K562 treated with DMSO at 1 percent for 48 hours (cell line): ENCODE results near the gene ZNF892. TPM values are rescaled to one million over a fixed set of nuclear protein-coding genes. Genes with fewer than 3 reads are reported as not detected.

Experiments
- total RNA-seq: library from RNA; unstranded; fragments of 300-600 nt; gene quantifications from 2 replicates; pipeline ENCODE4 v1.2.3, GENCODE V29; 2022; ENCODE audit warnings: low replicate concordance; ENCODE audit errors: extremely low read depth

The ZNF892 gene
- total RNA-seq = not detected in 2 replicates

DNA sequence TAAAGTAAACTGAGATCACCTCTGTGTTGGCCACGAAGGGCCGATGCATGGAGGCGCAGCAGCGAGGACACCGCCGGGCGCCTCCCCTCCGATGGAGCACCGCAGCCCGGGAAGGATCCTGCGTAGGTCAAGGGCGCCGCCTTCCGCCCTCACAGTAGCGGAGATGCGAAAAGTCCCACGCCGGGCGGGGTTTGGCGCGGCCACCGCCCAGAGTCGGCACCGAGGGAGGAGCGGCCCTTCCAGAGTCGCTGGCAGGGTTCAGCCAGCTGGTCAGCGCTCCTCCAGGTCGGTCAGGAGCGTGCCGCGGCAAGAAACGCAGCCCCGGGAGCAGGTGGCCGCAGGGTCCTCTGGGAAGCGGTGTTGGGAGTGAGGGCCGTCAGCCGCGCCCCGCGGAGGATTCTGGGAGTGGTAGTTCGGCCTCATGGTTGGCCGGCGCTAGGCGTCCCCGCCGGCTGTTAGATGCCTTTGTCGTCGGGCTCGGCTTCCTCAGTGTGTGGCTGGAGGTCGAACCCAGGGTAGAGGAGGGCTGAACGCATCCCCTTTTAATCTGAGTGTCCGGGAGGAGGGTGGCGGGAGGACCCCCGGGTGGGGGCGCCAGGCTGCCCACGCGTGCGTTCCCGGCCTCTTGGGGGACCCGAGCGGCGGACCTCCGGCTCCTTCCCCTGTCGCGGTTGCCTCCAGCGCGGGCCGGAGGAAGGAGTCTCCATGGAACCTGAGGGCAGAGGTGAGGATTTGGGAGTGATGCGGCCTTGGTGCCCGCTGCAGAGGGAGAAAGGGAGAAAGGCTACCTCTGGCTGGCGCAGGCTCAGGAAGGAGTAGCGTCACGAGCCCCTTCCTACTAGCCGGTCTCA is at the start of gene ZNF892:
Gene ZNF892 (plus strand): TSS at position 411 of the 851 bp plus-strand sequence. CDS start 295 bp downstream, at position 706.

DNA sequence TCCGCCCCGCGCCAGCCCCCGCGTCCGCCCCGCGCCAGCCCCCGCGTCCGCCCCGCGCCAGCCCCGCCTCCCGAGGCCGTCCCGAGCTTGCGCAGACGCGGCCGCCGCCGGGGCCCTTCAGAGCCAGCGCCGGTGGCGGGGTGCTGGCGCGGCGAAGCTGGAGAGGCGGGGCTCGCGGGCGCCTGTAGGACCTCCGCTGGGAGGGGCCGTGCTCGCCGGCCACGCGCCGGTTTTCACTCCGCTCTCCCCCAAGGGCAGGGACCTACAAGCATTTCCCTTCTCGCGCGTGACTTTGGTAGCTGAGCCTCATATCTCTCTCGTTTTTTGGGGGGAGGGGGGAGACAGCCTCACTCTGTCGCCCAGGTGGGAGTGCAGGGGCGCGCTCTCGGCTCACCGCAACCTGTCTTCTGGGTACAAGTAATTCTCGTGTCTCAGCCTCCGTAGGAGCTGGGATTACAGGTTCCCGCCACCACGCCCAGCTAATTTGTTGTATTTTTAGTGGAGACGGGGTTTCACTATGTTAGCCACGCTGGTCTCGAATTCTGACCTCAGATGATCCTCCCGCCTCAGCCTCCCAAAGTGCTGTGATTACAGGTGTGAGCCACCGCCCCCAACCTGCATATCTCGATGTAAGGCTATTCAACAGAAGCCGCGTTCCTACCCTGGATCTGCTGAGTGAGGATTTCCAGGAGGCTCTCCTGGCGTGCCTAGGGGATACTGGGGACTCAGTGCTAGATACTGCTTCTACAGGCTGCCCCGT is 47.5 kb upstream of the ZNF892 start, which contains the start of gene ZNF514:
Gene ZNF514 (minus strand): TSS at position 159 of the 760 bp plus-strand sequence. CDS start 6,595 bp downstream, outside the sequence.

GRCh38 chr2:95165371-95166064 is 41.8 kb upstream of the ZNF892 start, which contains the start of gene ZNF2:
Gene ZNF2, plus strand, starts transcription at chr2:95165809. Its CDS starts 10,418 bp downstream, at chr2:95176227.

Other genes with a start within 250 kb of the ZNF892 start
- gene MAL, start 181.8 kb upstream of the ZNF892 start, total RNA-seq = not detected in 2 replicates
- gene MRPS5, start 85.7 kb upstream of the ZNF892 start, total RNA-seq = not detected in 2 replicates
- gene ZNF514, start 47.7 kb upstream of the ZNF892 start, total RNA-seq = not detected in 2 replicates
- gene ZNF2, start 41.7 kb upstream of the ZNF892 start, total RNA-seq = not detected in 2 replicates
- not detected in 2 replicates for gene PROM2, start 66.9 kb downstream of the ZNF892 start, total RNA-seq
- not detected in 2 replicates for gene KCNIP3, start 89.8 kb downstream of the ZNF892 start, total RNA-seq
- not detected in 2 replicates for gene FAHD2A, start 195.2 kb downstream of the ZNF892 start, total RNA-seq